GM12872 (cell line): ENCODE measurements around the gene PACS1.

Source experiments
- CTCF ChIP-seq: IDR thresholded peaks from 3 replicates; pipeline ENCODE4 v1.5.1; 2011; ENCODE audit warnings: low read depth, mild to moderate bottlenecking, low read length, moderate library complexity; ENCODE audit not compliant: insufficient read depth

The PACS1 gene

GRCh38 chr11:66111158-66111557, 41.1 kb downstream of the PACS1 start:
- no peak for TF ChIP-seq CTCF

GRCh38 chr11:66112041-66112491, 42.0 kb downstream of the PACS1 start:
- no peak for TF ChIP-seq CTCF

GRCh38 chr11:66112601-66113499, 42.8 kb downstream of the PACS1 start:
- TF ChIP-seq CTCF, result no peak

GRCh38 chr11:66115638-66116301, 45.7 kb downstream of the PACS1 start:
- no peak for TF ChIP-seq CTCF

GRCh38 chr11:66116576-66117361, 46.7 kb downstream of the PACS1 start:
- no peak for TF ChIP-seq CTCF

GRCh38 chr11:66118847-66119246, 48.8 kb downstream of the PACS1 start:
- TF ChIP-seq CTCF, result no peak
